Raji (cell line): ENCODE results near the gene ASGR2.

Source experiments
- POLR2A ChIP-seq: IDR thresholded peaks from 2 replicates; pipeline ENCODE4 v1.6.1; 2011; ENCODE audit warnings: low read depth, low read length, control low read depth; ENCODE audit not compliant: insufficient read depth

The ASGR2 gene

GRCh38 chr17:7130621-7131422 is 16.2 kb upstream of the ASGR2 start:
- no peak for TF ChIP-seq POLR2A

DNA sequence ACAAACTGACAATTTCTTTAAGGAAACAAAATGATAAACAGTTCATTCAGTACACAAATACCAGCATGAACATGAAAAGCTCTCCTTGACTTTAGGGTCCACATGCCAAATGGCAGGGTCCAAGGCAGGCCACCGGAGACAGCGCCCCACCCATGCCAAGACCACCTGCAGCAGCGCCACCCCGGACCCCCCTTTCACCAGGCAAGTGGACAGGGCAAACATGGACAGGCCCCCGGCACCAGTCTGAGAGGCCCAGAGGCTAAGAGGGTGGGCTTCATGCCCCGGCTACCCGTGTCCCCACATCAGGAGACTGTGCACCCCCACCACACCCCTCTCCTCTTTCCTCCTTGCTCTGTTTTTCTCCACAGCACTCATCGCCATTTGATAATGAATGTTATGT is 14.7 kb upstream of the ASGR2 start:
- TF ChIP-seq POLR2A, result no peak

GRCh38 chr17:7128160-7128559 is 13.5 kb upstream of the ASGR2 start:
- TF ChIP-seq POLR2A, result no peak

- TF ChIP-seq POLR2A, result no peak
Observed at GRCh38 chr17:7124923-7125322, 10.3 kb upstream of the ASGR2 start.

- no peak for TF ChIP-seq POLR2A
Observed at GRCh38 chr17:7123844-7124243, 9.2 kb upstream of the ASGR2 start.

DNA sequence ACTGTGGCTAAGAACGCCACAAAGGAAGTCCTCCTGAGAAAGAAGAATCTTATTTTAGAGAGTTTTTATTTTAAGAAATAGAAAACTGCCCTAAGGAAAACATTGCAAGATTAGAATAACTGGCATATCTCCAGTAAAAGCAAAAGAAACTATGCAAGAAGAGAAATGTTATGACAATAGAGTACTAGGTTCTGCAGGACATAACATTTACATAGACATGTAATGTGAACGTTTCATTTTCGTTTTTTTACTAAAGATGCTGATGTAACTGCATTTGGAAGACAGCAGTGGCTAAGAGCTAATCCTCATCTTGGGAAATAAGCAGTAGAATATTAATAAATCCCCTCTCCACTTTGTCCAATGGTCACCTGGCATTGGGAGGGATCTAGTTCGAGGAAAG is 7.8 kb upstream of the ASGR2 start:
- no peak for TF ChIP-seq POLR2A

DNA sequence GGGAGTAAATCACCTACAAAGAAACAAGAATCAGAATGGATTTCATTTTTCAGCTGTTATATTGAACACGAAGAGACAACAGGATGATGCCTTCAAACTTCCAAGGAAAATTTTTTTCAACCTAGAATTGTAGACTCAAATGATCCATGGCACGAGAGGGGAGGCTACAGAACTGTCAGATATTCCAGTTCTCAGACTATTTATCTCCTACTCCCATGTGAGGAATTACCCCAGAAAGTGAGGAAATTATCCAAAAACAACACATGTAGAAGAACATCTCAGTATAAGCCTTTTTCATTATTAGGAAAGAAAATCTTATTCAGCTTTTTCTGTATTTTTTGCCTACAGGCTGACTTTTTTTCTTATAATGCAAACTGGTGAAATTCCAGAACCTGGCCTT is 5.5 kb upstream of the ASGR2 start:
- TF ChIP-seq POLR2A, result no peak

DNA sequence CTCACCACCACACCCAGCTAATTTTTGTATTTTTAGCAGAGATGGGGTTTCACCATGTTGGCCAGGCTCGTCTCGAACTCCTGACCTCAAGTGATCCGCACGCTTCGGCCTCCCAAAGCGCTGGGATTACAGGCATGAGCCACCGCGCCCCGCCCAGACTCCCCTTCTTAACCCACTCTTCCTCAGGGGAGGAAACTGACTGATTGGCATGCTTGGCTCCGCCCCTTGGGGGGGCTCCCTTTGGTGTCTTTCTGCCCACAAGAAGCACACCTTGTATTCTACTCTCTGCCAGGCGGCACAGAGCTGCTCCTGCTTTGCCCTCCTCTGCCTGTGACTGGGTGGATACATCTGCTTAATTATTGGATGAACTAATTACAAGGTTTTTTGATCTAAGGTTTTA is 4.7 kb upstream of the ASGR2 start:
- TF ChIP-seq POLR2A, result no peak

DNA sequence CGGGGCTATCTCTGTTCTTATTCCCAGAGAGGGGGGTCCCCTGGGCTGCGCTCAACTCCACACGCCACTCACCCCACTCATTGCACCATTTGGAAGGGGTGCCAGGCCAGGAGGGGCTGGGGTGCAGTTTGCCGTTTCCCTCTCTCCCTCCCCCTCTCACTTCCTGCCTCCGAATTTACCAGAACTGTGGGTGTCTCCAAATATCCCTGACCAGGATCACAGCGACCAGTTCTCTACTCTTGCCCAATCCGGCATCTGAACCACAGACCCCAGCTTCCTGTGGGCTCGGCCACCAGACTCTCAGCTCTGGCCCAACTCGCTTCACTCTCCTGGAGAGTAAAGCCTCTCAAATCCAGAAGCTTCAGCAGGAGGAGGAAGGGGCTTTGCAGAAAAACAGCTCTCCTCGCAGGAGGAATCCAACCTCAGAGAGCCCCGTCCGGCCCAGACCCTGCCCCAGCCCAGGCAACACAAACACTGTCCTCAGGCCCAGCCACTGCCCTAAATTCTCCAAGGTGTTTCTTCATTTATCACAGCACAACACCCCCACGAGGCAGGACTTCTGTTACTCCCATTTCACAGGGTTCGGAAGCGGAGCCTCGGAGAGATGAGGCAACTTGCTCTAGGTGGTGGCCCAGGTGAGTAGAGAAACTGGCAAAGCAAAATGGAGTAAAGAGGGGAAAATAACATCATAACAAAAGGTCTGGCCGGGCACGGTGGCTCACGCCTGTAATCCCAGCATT is 423 bp upstream of the ASGR2 start:
- TF ChIP-seq POLR2A, result no peak

DNA sequence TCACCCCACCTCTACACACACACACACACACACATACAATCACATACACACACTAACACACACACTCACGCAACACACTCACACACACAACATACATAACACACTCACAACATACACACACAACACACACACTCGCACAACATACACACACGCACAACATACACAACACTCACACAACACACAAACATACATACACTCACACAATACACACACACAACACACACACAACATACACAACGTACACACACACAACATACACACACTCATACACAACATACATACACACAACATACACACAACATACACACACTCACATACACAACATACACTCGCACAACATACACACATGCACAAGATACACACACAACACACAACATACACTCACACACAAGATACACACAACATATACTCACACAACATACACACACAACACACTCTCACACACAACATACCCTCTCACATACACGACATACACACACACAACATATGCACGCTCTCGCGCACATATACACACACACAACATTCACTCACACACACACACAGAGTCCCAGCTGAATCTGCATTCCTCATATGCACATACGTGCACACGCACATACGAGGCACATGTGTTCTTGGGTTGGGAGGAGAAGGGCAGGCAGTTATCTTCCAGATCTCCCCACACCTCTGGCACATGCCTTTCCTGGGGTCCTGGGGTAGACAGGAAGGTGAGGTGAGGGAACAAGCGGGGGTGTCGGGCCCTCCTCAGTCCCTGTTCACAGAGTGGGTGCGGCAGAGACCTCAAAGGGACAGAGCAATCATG is 1.1 kb downstream of the ASGR2 start:
- TF ChIP-seq POLR2A, result no peak

- TF ChIP-seq POLR2A, result no peak
Observed at GRCh38 chr17:7112510-7113108, 2.0 kb downstream of the ASGR2 start.

DNA sequence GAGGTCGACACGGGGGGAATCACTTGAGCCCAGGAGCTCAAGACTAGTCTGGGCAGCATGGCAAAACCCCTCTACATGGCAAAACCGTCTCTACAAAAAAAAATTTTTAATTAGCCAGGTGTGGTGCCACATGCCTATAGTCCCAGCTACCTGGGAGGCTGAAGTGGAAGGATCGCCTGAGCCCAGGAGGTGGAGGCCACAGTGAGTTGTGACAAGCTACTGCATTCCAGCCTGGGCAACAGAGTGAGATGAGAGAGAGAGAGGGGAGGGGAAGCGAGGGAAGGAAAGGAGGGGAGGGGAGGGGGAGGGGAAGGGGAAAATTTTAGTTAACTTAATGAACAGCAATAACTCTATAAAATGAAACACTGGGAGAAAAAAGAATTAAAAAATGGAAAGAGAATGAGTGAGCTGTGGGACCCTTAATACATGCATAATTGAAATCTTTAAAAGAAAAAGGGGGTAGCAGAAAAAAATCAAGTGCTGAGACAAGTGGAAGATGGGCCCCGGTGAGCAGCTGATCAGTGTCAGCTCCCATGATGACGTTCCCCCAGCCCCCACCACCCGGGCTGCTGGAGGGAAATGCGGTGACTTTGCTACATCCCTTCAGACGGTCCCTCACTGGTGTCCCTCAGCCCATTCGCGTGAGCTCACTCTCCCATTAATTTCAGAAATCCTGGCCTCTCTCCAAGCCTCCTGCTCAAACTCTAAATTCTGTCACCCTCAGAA is 2.7 kb downstream of the ASGR2 start:
- no peak for TF ChIP-seq POLR2A

- TF ChIP-seq POLR2A, result no peak
Observed at GRCh38 chr17:7110617-7111306, 3.9 kb downstream of the ASGR2 start.
